DMS153 treated with DMSO at 0.1 percent for 48 hours (cell line): Measurements from ENCODE around the gene DEDD2.

Source experiments
- DNase-seq: peaks from one replicate; lab custom pipeline; 2025; ENCODE audit not compliant: unreplicated experiment; lab: John Stamatoyannopoulos, UW

DEDD2 gene

DNA sequence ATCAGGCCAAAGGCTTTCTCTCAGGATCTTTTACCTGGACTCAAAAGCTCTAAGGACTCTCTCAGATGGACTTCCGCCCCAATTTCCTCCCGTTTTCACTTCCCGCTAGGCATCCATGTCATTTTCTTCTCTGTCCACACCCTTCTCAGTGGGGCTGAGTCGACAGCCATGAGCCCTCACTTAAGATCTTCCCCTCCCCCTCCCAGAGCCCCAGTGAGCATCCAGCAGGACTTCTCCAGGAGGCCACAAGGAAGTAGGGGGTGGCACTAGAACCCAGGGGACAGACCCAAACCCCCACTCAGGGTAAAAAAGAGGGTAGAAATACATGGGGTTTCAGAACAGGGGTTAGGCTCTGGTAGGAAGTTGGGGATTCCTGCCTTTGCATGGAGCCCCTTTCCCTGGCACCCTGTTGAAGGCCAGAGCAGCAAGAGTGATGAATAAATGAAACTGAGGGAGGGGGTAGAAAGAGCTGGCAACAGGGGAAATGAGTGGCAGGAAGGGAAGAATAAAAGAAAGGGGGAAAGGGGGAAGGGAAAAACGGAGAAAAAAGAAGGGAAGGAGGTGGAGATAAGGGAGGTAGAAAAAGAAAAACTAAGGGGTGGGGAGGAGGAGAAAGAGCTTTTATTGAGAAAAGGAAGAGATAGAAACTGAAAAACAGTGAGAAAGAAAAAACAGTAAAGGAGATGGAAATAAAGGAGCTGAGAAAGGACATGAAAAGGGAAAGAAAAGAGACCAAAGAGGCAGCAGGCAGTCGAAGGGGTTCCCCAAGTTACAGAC, 42.3 kb downstream of the DEDD2 start:
- no peak for DNase-seq

DNA sequence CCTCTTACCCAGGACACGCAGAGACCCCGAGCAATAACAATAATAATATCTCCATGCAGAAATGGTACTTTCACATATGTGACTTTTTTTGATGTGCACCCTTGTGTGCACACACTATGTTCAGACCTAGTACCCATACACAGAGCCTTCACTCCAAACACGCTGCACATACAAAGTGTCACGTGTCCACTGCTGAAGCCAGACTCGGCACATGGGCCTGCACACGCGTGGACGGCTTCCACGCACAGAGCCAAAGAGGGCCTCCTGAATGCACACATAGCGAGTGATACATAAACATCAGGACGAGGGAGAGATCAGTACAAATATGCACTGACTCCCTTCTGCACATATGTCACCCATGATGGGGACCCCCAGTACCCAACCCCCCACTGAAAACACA, 43.3 kb downstream of the DEDD2 start:
- no peak for DNase-seq

DNA sequence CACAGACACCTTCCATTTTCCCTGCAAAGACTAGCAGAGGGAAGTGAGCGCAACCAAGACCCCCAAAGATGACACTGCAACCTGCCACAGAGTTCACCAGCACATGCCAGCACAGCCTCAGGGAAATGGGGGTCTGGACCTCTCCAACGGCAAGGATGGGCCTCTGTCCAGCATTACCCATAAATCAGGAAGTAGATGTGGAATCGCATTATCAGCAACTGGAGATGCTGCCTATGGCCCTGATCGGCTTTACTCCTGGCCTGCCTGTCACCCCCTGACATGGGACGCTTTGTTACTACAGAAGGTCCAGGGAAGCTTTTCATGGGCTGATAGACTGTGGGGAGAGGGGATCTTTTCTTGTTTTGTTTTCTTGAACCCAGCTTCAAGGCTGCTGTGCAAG, 43.8 kb downstream of the DEDD2 start:
- DNase-seq, result no peak

DNA sequence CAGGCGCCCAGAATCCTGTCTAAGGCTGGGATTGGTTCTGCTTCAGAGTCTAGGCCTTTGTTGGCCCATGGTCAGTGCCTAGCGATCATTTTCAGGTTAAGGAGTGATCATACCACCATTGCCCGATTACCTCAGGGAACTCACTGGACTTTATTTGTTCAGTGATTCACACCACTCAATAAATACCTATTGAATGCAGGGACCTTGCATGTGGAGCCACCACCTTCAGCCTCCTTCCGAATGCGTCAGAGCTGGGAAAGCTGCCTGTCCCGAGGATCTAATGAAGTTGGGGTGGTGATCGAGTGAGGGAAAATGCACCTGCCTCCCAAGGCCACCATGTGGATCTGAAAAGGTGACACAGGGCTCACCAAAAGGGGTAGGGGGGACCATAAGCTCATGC, 45.2 kb downstream of the DEDD2 start:
- DNase-seq, result no peak

DNA sequence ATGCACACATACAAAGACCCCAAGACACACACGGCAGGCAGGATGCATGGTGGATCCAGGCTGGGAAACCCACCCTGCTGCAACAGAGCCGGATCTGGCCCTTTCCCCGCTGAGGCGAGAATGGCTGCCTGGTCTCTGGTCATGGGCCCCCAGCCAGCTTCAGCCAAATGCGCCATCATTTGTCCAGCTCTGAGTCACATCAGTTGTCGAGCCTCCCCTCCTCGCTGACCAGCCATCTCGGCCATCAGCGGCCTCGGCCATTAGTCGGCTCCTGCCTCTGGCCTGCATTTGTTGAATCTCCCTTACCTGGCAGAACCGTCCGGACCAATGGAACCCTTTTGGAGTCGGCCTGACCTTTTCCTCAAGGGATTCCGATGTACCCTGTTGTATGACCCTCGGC, 46.8 kb downstream of the DEDD2 start:
- no peak for DNase-seq

DNA sequence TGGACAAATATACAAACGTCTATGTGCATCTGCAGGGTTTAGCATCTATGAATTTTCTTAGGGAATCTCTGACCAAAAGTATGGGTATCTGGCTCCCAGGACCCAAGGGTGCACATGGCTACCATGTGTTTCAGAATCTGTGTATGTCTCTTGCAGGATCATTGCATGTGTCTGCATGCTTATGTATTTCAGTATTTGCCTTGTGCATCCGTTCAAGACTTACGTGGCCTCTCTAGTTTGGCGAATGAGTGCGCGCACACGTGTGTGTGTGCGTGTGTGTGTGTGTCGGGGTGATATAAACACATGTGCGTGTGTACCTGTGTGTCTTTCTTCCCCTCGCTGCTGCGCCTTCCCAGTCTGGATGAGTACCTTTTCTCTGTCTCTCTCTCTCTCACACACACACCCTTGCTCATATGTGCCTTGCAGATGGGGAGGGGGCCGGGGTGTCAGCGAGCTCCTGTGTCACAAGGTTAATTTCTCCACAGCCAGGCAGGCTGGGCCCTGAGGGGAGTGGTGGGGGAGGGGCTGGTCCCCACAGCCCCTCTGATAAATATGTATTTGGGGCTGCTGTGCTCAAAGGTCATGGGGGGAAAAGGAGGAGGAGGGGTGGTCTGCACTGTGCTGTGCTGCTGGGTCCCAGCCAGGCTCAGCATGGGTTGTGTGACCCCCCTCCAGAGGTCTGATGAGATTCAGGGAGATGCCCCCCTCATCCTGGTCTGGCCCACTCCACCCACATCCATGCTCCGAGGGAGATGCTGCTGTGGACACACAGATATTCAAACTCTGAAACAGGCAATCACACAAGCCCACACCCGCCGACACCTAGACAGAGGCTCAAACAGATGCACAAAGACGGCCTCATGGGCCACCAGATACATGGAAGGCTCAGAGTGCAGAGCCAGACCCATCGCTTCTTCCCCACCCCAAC, 47.7 kb downstream of the DEDD2 start:
- DNase-seq, result no peak

DNA sequence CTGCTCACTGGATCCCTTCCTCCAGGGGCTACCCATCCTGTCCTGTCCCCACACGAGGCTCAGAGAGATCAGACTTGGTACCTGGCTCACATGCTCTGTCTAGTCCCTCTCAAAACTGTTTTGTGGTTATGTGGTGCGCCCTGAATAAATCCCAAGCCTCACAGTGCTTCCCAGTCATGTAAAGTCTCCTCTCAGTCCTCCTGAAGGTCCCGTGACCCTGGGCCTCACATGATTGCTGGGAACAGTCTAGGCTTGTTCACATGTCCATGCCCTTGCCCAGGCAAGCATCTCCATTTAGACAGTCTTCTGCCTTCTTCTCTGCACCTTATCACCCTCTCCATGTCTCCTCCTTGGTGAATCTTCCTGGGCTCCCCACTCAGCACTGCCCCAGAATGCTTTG, 49.3 kb downstream of the DEDD2 start:
- DNase-seq, result no peak

DNA sequence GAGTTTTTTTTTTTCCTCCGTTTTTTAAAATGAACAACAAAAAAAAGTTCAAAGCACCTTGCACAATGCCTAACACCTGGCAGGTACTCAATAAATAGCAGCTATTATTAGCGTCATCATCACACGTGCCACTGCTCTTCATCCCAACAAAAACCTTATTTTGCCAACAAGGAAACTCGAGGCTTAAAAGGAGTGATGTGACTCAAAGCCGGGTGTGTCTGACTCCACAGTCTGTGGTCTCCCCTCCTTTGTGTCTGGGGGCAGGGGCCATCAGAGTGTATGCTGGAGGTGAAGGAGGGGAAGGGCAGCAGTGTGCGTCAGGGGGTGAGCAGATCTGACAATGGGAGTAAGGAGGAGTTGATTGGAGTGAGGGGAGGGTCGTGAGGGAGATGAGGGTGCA, 51.2 kb downstream of the DEDD2 start:
- peak; percentile 16 for DNase-seq

DNA sequence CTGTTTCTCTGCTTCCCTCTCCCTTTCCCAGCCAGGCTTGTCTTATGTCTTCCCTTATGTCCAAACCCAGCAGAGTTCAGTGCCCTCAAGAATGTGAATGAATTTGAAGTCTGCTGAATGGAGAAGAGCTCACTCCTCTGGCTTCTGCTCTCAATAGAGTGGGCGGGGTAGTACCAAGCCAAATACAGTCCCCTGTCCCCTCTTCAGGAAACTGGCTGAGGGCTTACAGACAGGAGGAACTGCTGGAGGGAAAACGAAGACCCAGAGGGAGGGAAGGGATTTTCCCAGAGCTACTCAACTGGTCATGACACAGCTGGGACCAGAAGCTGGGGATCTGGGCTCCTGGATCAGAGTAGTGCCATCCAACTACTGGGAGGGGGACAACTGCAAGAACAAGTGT, 52.3 kb downstream of the DEDD2 start:
- no peak for DNase-seq

DNA sequence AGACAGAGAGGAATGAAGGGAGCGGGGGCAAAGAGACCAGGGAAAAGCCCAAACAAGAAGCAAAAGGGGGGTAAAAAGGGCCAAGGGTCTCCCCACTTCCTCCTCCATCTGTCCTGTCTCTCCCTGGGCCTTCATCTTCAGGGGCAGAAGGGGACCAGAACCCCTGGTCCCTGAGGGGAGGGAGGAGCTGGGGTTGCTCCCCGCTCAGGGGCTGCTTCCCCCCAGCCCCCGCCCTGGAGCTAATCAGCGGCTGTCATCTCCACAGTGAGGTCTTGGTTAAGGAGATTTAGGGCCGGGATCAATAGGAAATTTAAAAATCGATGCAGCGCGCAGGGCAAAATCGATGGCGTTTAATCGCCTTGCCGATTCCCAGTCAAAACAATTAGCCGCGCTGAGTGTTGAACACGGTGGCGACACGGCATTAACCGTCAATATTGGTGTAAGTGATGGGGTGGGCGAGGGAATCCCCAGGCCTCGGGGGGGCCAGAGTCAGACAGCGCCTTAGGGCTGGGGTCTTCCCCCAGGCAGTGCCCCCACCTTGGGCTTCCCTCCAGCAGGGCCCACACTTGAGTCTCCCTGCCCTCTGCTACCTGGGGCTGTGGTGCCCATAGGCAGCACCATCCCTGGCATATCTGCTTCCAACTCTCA, 55.7 kb downstream of the DEDD2 start:
- DNase-seq, result no peak

DNA sequence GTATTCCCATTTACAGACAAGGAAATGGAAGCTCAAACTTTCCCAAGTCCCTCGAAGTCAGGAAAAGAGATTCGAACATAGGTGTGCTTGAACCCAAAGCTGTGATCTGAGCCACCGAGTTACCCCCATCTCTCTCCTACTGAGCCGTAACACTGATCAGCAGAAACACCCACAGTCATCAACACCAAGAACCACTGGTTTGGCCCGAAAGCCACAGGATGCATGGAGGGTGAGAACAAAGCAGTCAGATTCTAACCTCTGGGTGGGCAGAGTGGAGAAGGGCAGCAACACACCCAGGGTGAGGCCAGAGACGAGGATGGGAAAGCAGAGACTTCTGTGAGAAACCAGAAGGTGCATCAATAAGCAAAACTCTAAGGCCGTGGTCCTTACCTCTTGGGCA, 57.5 kb downstream of the DEDD2 start:
- DNase-seq, result no peak

DNA sequence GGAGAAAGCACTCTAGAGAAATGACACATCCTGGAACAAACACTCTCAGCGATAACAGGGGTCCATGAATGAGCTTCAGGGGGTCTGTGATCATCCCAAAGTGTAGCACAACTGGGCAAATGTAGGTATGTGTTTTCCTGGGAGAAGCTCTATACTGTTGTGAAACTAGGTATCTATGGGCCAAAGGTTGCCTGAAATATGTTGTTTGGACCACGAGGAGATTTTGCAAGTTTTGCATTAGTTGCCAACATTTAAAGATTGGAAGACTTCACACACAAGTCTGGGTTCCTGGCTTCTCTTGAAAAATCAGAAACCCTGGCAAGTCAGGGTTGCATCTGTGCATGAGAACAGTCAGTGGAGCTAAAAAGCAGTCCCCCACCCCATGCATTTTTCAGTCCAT, 58.6 kb downstream of the DEDD2 start:
- DNase-seq, result no peak

DNA sequence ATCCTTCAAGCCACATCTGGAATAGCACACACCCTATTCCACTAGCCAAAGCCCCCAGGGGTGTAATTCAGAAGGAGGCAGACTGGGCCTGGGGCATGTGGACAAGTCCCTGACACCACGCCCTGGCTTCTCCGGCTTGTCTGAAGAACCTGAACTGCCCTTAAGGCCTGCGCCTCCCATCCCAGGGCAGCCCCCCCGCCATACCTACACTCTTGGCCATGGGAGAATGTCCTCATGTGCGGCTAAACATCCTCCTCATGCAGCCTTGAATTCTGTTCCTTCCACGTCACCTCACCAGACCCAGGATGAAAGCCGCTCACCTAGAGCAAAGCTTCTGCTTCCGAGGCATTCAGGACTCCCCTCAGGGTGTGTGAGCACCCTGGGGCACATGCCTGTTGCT, 60.9 kb downstream of the DEDD2 start:
- no peak for DNase-seq

DNA sequence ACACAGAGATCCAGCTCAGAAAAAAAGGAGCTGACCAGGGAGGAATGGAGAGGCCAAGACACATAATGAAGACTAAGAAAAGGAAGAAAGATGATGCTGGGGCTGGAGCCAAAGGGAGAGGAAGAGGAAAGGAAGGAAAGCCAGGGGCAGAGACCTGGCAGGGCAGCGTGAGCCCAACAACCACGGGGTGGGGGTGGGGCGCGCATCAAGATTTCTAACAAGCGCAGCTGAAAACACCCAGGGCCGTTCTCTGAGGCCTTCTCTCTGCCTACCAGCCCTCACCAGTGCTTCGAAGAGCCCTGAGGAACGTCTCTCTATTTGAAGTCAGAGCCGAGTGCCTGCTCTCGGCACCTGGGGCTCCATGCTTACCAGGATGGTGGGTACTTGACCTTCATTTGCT, 61.7 kb downstream of the DEDD2 start:
- DNase-seq, result no peak

DNA sequence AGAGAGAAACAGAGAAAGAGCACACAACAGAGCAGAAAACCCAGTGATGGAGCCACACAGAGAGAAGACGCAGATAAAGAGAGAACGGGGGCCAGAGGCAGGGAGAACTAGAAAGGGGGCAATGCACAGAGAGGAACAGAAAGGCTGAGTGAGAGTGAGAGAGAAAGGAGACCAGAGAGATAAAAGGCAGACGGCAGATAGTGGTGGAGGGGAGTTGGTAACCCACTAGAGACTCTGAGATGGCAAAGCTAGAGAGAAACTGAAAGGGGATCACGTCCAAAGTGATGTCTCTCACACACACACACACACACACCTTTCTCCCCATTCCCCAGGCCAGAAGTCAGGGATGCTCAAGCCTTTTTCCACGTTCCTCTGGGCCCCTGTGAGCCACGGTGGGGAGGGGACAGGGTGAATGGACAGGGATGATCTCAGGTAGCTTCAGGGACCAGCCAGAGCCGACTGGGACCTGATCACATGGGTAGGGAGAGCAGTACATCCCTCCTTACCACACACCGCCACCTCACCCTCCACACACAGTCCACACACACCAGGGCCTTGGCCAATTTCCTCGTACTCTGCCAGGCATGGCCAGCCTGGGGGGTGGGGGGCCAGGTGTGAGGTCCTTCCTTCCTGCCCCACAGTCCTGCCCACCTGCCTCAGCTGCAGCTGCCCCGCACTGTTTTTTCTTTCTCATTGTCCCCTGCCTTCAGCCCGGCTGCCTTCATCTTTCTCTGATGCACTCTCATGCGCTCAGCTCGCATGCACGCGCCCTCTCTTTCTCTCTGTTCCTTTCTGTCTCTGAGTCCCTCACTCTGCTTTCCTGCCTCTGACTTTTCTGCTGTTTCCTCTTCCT, 62.8 kb downstream of the DEDD2 start:
- DNase-seq, result peak; percentile 63

DNA sequence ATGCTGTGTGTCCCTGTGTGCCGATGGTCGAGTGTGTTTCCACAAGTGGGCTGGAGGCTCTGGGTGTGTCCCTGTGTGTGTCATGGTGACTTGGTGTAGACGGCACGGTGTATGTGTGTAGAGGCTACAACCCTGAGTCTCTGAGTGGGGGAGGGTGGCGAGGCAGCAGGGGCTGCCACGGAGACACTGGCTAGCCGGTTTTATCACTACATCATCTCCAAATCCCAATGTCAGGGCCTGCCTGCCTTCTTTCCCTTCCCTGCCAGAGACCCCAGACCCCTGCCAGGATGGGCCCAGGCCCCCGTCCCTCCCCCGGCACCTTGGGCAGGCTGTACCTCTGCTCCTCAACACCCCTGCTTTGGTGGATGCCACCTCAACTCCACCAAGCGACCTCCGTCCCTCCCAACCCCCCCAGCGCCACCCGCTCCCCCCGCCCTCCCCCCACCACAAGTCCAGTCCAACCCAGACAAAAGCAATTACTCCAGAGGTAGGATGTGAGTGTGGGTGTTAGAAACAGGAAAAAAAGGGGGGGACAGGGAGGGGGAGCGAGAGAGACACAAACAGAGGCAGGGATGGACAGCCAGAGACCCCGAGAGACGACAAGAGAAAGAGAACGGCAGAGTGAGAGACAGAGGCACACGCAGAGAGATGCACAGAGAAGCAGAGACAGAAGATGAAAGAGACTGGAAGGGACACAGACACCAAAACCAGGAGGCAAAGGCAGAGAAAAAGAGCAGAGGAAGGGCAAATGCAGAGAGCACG, 63.6 kb downstream of the DEDD2 start:
- DNase-seq, result peak; percentile 67

DNA sequence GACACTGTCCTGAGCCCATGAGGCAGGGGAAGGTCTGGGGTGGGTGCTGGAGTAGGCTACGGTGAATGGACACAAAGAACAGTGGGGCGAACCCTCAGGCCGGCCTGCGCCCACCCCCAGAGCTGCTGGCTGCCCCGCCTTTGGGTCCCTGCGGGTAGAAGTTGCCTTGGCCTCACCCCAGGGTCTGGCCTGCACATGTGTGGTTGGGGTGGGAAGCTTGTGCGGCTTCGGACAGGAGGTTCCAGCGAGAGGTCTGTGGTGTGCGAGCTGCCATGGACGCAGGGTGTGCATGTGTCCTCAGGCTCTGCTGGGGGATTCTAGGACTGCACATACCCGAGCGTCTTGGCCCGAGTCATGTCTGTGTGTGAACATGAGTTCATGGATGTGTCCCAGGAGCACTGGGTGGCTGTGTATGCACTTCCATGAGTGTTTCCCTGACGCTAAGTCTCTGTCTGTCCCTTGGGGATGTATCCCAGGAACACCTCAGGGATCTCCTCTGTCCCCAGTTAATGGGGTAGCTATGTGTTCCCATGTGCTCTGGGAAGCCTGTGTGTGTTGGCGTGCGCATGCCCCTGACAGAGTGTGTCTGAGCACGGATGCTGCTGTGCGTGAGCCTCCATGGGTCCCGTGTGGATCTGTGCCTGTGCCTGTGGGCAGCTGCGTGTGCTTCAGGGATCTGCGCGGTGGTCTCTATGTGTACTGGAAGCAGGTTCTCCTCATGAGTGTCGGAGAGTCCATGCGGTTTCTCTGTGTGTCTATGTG, 64.4 kb downstream of the DEDD2 start:
- DNase-seq, result no peak

DNA sequence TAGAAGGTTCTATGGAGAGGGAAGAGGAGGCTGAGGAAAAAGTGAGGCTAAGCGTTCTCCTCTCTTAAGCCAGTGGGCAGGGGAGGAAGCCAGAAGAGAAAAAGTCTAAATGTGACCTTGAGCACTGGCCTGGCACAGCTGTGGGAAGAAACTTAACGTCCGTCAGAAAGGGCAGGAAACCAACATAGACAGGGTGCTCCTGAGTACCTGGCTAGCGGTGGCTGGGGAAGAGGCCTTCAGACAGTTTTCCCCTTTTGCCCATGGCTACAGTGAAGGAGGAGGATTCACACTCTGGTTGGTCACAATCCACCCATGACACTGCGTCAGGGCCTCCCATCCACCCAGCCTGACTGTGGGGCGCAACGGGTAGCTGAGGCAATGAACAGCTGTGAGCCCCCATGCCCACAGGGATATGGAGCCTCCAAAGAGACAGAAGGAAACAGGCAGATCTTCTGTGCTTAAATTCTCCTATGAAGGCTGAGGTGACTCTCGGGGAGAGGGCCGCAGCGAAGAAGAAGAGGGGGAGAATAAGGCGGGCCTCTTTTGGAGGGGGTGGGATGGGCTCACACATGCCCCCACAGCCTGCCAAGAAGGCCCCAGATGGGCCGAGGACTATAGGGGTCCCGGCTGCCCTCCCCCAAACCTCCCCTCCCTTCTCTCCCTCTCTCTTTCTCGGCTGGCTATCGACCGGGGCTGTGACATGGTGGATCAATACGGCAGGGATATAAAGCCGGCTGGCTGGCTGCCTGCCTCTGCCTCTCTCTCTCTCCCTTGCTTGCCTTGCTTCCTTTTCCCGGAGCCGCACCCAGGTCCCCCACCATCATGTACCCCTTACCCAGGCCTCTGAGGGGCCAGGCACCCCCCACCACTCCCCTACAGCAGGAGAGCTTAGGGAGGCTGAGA, 65.4 kb downstream of the DEDD2 start:
- no peak for DNase-seq
